Karpas-422 (cell line): Measurements from ENCODE around the gene AHDC1. TPM values are rescaled to one million over a fixed set of nuclear protein-coding genes. Genes with fewer than 3 reads are reported as not detected.

Experiments
- DNase-seq: peaks from one replicate; pipeline ENCODE4 v3.0.0-alpha.2; 2015
- H2AFZ ChIP-seq: fragments of 200-600 bp; sonication (generic); 2 replicates; pipeline ENCODE4 v1.6.1; 2014; ENCODE audit warnings: antibody characterized with exemption, low read length, mixed read lengths
- H3K27ac ChIP-seq: fragments of 200-600 bp; sonication (generic); 2 replicates; pipeline ENCODE4 v1.5.1; 2014; ENCODE audit warnings: mild to moderate bottlenecking, low read length, moderate library complexity
- H3K27me3 ChIP-seq: fragments of 200-600 bp; sonication (generic); 2 replicates; pipeline ENCODE4 v1.6.1; 2014; ENCODE audit warnings: low read length, mixed read lengths
- H3K36me3 ChIP-seq: fragments of 200-600 bp; sonication (generic); 2 replicates; pipeline ENCODE4 v1.6.1; 2014; ENCODE audit warnings: low read length, mixed read lengths; ENCODE audit not compliant: insufficient read depth
- H3K4me1 ChIP-seq: fragments of 200-600 bp; sonication (generic); 2 replicates; pipeline ENCODE4 v1.6.1; 2014; ENCODE audit warnings: mild to moderate bottlenecking, low read length, mixed read lengths
- H3K4me2 ChIP-seq: fragments of 200-600 bp; sonication (generic); 2 replicates; pipeline ENCODE4 v1.6.1; 2014; ENCODE audit warnings: low read length, low read depth, mild to moderate bottlenecking; ENCODE audit not compliant: poor library complexity, severe bottlenecking
- H3K4me3 ChIP-seq: fragments of 200-600 bp; sonication (generic); 2 replicates; pipeline ENCODE4 v1.5.1; 2014; ENCODE audit warnings: mild to moderate bottlenecking, antibody characterized with exemption, low read length, mixed read lengths
- H3K79me2 ChIP-seq: fragments of 200-600 bp; sonication (generic); 2 replicates; pipeline ENCODE4 v1.6.1; 2014; ENCODE audit warnings: mild to moderate bottlenecking, low read length, mixed read lengths
- H3K9ac ChIP-seq: fragments of 200-600 bp; sonication (generic); 2 replicates; pipeline ENCODE4 v1.6.0; 2014; ENCODE audit warnings: low read length
- H3K9me2 ChIP-seq: fragments of 200-600 bp; sonication (generic), shearing (Covaris generic); replicated peaks from 2 replicates; pipeline ENCODE4 v1.6.0; 2014; ENCODE audit warnings: mild to moderate bottlenecking, low read length, moderate library complexity; ENCODE audit not compliant: insufficient read depth
- H3K9me3 ChIP-seq: fragments of 300-700, 200-600 bp; sonication (generic); 2 replicates; pipeline ENCODE4 v1.6.1; 2014; ENCODE audit warnings: low read length, mixed read lengths
- H4K20me1 ChIP-seq: fragments of 200-600 bp; sonication (generic); 2 replicates; pipeline ENCODE4 v1.6.1; 2014; ENCODE audit warnings: mild to moderate bottlenecking, antibody characterized with exemption, low read length, low read depth; ENCODE audit not compliant: insufficient read depth
- total RNA-seq: library from RNA; depleted of rRNA; stranded (reverse); fragments of >200 nt; shearing (Covaris generic); gene quantifications from 2 replicates; pipeline ENCODE4 v1.2.3, GENCODE V29; 2014; ENCODE audit warnings: low replicate concordance

AHDC1 gene
- total RNA-seq, 1 experiment from 2014 or later: 2.2 TPM

- peaks cover 45% of the 10 kb centered on the region for H3K4me1 ChIP-seq
- H2AFZ ChIP-seq: no peak overlapping the region
- H3K4me2 ChIP-seq: peak overlapping the region; percentile 43
- H4K20me1 ChIP-seq: peaks cover 58% of the 10 kb centered on the region
- H3K4me3 ChIP-seq: no peak overlapping the region
- no peaks in the 10 kb centered on the region for H3K9me3 ChIP-seq
- H3K36me3 ChIP-seq: no peaks in the 10 kb centered on the region
- no peaks in the 10 kb centered on the region for H3K27me3 ChIP-seq
- peak; percentile 47 for DNase-seq
- no peak overlapping the region for H3K27ac ChIP-seq
- H3K79me2 ChIP-seq: no peaks in the 10 kb centered on the region
- no peaks in the 10 kb centered on the region for H3K9me2 ChIP-seq
- H3K9ac ChIP-seq: no peak overlapping the region
These were observed 4.9 kb downstream of the AHDC1 start for GRCh38 chr1:27598902-27599528.

- H3K9ac ChIP-seq: no peak overlapping the region
- H2AFZ ChIP-seq: no peak overlapping the region
- H3K9me3 ChIP-seq: no peaks in the 10 kb centered on the region
- H3K27ac ChIP-seq: no peak overlapping the region
- no peak for DNase-seq
- H3K4me1 ChIP-seq: peaks cover 43% of the 10 kb centered on the region
- no peaks in the 10 kb centered on the region for H3K27me3 ChIP-seq
- no peak overlapping the region for H3K4me2 ChIP-seq
- no peaks in the 10 kb centered on the region for H3K9me2 ChIP-seq
- H3K36me3 ChIP-seq: no peaks in the 10 kb centered on the region
- no peak overlapping the region for H3K4me3 ChIP-seq
- no peaks in the 10 kb centered on the region for H3K79me2 ChIP-seq
- H4K20me1 ChIP-seq: peaks cover 58% of the 10 kb centered on the region
These were observed 5.7 kb downstream of the AHDC1 start for GRCh38 chr1:27598295-27598687.

- Histone ChIP-seq H3K4me2 (no peak overlapping the region), H3K36me3 (no peaks in the 10 kb centered on the region), H3K4me3 (no peak overlapping the region), H2AFZ (no peak overlapping the region), H3K4me1 (peaks cover 39% of the 10 kb centered on the region), H3K9me3 (no peaks in the 10 kb centered on the region), H4K20me1 (peaks cover 56% of the 10 kb centered on the region), H3K27ac (no peak overlapping the region), H3K9ac (no peak overlapping the region), H3K27me3 (no peaks in the 10 kb centered on the region), H3K79me2 (no peaks in the 10 kb centered on the region), H3K9me2 (no peaks in the 10 kb centered on the region)
- no peak for DNase-seq
These were observed 6.2 kb downstream of the AHDC1 start for GRCh38 chr1:27597516-27598294.

- Histone ChIP-seq H3K9me2 (no peaks in the 10 kb centered on the region), H3K9me3 (no peaks in the 10 kb centered on the region), H4K20me1 (peaks cover 49% of the 10 kb centered on the region), H2AFZ (no peak overlapping the region), H3K36me3 (no peaks in the 10 kb centered on the region), H3K9ac (no peak overlapping the region), H3K79me2 (no peaks in the 10 kb centered on the region), H3K4me1 (peaks cover 32% of the 10 kb centered on the region), H3K27ac (no peak overlapping the region), H3K27me3 (no peaks in the 10 kb centered on the region), H3K4me2 (no peak overlapping the region), H3K4me3 (no peak overlapping the region)
- DNase-seq: no peak
These were observed 7.0 kb downstream of the AHDC1 start for GRCh38 chr1:27596986-27597385.

- Histone ChIP-seq H2AFZ (no peak overlapping the region), H3K36me3 (no peaks in the 10 kb centered on the region), H3K79me2 (no peaks in the 10 kb centered on the region), H3K4me2 (no peak overlapping the region), H3K27me3 (no peaks in the 10 kb centered on the region), H3K9me2 (no peaks in the 10 kb centered on the region), H4K20me1 (peaks cover 44% of the 10 kb centered on the region), H3K9ac (no peak overlapping the region), H3K4me1 (peaks cover 25% of the 10 kb centered on the region), H3K27ac (no peak overlapping the region), H3K4me3 (no peak overlapping the region), H3K9me3 (no peaks in the 10 kb centered on the region)
- no peak for DNase-seq
These were observed 7.7 kb downstream of the AHDC1 start for GRCh38 chr1:27596261-27596660.

- Histone ChIP-seq H3K4me1 (peaks cover 18% of the 10 kb centered on the region), H2AFZ (no peak overlapping the region), H3K27me3 (no peaks in the 10 kb centered on the region), H3K36me3 (no peaks in the 10 kb centered on the region), H3K9ac (no peak overlapping the region), H3K27ac (no peak overlapping the region), H4K20me1 (peaks cover 43% of the 10 kb centered on the region), H3K4me2 (no peak overlapping the region), H3K9me3 (no peaks in the 10 kb centered on the region), H3K4me3 (no peak overlapping the region), H3K9me2 (no peaks in the 10 kb centered on the region), H3K79me2 (no peaks in the 10 kb centered on the region)
- DNase-seq: no peak
These were observed 8.3 kb downstream of the AHDC1 start for GRCh38 chr1:27595597-27595996.

GRCh38 chr1:27594564-27595510 lies 9.1 kb downstream of the AHDC1 start:
- H2AFZ ChIP-seq: no peak overlapping the region
- H3K27ac ChIP-seq: no peak overlapping the region
- no peaks in the 10 kb centered on the region for H3K9me3 ChIP-seq
- no peaks in the 10 kb centered on the region for H3K27me3 ChIP-seq
- peaks cover 40% of the 10 kb centered on the region for H4K20me1 ChIP-seq
- H3K9ac ChIP-seq: no peak overlapping the region
- no peaks in the 10 kb centered on the region for H3K79me2 ChIP-seq
- H3K9me2 ChIP-seq: no peaks in the 10 kb centered on the region
- no peak overlapping the region for H3K4me3 ChIP-seq
- no peak for DNase-seq
- no peaks in the 10 kb centered on the region for H3K36me3 ChIP-seq
- peaks cover 10% of the 10 kb centered on the region for H3K4me1 ChIP-seq
- H3K4me2 ChIP-seq: no peak overlapping the region
